ENCODE data around the gene IL34.

Gene IL34

GRCh38 chr16:70678898-70679670 is 32.7 kb downstream of the IL34 start:
- H3K27ac ChIP-seq: no peak overlapping the region
- no peak for TF ChIP-seq CTCF (conservative IDR thresholded peaks at IDR 0.05)

- TF ChIP-seq CTCF (conservative IDR thresholded peaks at IDR 0.05): peak; percentile 50; the same call in 1 of the 2 replicates
- H3K27ac ChIP-seq: no peak overlapping the region
These were observed 33.5 kb downstream of the IL34 start for GRCh38 chr16:70679671-70680494.

GRCh38 chr16:70680495-70681381 is 34.4 kb downstream of the IL34 start:
- H3K27ac ChIP-seq: 0 out of 2 replicates have a peak overlapping the region, but pooled peaks have one; percentile 23
- no peak for TF ChIP-seq CTCF (conservative IDR thresholded peaks at IDR 0.05)

- no peak for TF ChIP-seq CTCF (conservative IDR thresholded peaks at IDR 0.05)
- peak overlapping the region; percentile 23; the same call in 1 of the 2 replicates for H3K27ac ChIP-seq
These were observed 35.3 kb downstream of the IL34 start for GRCh38 chr16:70681382-70682238.

GRCh38 chr16:70682239-70683145 is 36.1 kb downstream of the IL34 start:
- H3K27ac ChIP-seq: peak overlapping the region; percentile 23; the same call in 1 of the 2 replicates
- no peak for TF ChIP-seq CTCF (conservative IDR thresholded peaks at IDR 0.05)

All from VCaP (cell line).